HG03103 (cell line): ENCODE results near the gene SRGAP3.

Source experiments
- ATAC-seq: cut with Tn5 transposase; IDR thresholded peaks from one replicate; pipeline ENCODE4 v1.9.1; 2021; ENCODE audit warnings: low read depth; ENCODE audit not compliant: unreplicated experiment

The SRGAP3 gene

DNA sequence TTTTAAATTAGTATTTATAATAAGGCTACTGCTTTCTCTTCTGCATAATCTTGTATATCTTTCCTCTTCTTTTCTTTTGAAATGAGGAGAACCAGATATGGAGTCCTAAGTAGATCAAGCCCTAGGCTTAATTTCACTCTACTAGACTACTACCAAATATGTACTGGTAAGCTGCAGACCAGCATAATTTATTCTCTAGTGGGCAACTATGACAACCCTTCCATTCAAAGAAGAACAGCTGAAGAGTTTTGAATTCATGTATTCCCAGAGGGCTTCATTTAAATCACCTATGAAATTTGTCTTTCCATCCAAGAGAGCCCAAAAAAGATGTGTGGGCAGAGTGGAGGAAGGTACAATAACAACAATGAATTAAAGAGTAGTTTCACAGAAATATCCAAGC is 296.1 kb downstream of the SRGAP3 start:
- no peak for ATAC-seq

GRCh38 chr3:8952130-8952529 is 297.3 kb downstream of the SRGAP3 start:
- no peak for ATAC-seq

- no peak for ATAC-seq
Measured at GRCh38 chr3:8945890-8946600, 303.4 kb downstream of the SRGAP3 start.

DNA sequence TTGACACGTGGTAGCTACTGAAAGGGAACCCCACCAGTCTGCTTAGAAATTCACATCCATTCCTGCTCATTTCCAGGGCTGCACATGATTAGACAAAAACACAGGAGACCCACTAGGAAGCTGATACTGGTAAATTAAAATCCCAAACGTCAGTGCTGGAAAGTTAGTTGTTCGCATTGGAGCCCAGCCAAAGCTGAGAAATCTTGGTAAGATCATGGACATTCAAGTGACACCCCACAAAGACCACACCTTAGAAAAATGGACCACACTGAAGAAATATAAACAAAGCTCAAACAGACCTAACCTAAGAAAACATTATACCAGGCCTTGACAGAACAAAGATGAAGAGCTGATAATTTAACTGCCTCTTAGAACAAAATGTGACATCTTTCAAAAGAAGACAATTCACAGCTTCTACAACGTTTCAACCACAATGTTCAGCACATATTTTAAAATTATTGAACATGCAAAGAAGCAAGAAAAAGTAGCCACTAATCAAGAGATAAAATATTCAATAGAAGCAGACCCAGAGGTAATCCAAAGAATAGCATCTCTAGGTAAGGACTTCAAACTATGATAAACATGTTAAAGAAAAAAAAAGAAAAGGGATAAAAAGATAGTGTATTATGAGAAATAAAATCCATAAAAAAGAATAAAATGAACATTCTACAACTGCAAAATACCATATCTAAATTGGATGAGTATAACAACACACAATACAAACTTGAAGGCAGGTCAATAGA is 306.5 kb downstream of the SRGAP3 start:
- no peak for ATAC-seq

- ATAC-seq, result no peak
Measured at GRCh38 chr3:8942115-8942514, 307.3 kb downstream of the SRGAP3 start.

DNA sequence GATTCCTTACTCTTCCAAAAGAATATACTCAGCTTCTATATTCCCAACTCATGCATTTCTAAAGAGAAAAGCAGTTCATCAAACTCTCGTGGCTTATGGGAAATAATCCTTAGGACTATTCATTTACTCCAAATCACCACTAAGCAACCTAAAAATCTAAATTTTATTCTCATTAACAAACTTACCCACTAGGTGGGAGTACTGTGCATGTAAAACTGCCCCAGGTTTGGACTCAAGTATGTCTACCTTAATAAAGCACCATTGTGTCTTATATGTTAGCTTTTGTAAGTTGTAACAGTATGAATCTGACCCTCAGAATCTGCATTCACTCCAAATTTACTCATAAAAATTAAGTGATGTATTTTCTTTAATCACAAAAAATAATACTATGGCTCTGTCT is 311.4 kb downstream of the SRGAP3 start:
- ATAC-seq, result no peak

GRCh38 chr3:8937064-8938020 is 312.1 kb downstream of the SRGAP3 start:
- ATAC-seq, result no peak

GRCh38 chr3:8932507-8932906 is 316.9 kb downstream of the SRGAP3 start:
- no peak for ATAC-seq

DNA sequence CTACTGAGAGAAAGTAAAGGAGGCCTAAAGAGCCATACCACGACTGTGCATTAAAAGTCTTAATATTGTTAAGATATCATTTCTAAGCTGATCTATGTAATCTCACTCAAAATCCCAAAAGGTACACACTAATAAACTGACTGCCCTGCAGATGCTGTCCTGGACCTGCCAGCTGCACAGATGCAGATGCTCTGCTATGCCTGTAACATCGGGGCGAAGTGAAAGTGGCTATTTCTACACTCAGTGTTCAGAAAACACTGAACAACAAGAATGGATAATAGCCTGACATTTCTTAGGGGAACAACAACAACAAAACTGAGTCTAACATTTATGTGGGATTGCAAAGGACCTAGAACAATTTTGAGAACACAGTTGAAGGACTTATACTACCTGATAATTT is 318.1 kb downstream of the SRGAP3 start:
- ATAC-seq, result no peak
